NOMO-1 (cell line): ENCODE results near the gene OR4M1.
"Not testable (repeated sequence)": the region's sequence is repeated elsewhere in the genome, so short reads cannot be mapped to it uniquely, and the experiment has no call there.

Experiments used
- DNase-seq, 2 experiments: peaks; one replicate each; lab custom pipeline; 2025; ENCODE audit not compliant: unreplicated experiment in 2 of 2; lab: John Stamatoyannopoulos, UW

The OR4M1 gene, protein sequence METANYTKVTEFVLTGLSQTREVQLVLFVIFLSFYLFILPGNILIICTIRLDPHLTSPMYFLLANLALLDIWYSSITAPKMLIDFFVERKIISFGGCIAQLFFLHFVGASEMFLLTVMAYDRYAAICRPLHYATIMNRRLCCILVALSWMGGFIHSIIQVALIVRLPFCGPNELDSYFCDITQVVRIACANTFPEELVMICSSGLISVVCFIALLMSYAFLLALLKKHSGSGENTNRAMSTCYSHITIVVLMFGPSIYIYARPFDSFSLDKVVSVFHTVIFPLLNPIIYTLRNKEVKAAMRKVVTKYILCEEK

DNA sequence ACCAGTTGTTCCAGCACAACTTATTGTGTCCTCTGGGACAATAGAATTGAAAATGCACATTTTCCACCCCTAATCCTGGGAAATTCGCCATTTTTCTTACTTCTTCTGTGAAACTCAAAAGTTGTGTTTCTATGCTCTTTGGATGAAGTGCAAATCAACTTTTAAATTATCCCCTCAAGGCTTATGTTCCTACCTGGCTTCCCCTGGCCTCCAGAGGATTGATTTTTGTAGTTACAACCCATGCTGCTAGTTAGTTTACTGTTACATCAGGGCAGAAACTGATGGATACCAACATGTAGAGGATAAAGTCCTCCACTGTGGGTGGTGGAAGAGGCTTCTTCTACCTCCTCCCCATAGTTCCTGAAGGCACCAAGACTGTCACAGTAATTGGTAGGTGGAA, at the start of gene OR4M1:
TSS of gene OR4M1 (plus strand) at position 301 of the 400 bp plus-strand sequence. CDS start 6,819 bp downstream, outside the sequence.
- DNase-seq, result not testable (repeated sequence)

DNA sequence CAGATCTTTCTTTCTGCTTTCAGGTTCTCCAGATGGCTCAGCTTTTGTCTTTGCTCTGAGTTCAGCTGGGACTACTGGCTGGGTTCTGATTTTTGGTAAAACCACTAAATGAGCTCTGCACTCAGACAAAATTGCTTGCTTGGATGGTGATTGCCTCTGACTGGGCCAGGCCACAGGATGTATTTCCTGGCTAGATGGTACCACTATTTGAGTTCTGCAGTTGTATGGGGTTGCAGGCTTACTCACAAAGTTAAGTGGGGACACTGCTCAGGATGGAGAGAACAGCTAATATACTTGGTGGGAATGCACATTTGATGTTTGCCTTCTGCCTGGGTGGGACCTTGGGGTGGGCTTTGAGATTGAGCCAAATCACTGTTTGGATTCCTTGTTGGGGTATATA, 43.9 kb upstream of the OR4M1 start:
- no peak for DNase-seq

DNA sequence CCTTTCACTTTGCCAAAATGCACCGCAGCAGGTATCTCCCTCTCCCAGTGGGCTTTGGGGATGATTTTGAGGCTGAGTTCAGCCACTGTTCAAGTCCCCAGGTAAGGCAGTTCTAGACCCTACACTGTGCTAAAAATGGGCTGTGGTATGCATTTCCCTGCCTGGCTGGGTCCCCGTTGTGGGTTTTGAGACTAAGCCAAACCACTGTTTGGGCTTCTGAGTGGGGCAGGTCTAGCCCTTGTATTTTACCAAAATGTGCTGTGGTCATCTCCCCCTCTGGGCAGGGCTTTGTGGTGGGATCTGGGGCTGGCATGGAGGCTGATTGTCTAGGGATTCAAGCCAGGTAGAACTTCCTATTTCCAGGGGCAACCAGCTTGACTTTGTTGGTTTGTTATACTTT, 43.5 kb upstream of the OR4M1 start:
- no peak for DNase-seq

DNA sequence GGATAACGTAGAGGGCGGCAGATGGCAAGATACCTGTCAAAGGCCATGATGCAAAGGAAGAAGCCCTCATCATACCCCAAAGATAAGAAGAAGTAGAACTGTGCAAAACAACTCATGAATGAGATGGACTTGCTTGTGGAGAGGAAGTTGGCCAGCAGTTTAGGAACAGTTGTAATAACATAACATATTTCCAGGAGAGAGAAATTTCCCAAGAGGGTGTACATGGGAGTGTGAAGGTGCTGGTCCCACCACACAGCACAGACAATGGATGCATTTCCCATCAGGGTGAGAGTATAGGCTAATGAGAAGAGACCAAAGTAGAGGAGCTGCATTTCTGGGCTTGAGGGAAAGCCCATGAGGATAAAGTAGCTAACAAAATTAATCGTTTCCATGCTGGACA, 39.4 kb upstream of the OR4M1 start:
- DNase-seq, result not testable (repeated sequence)

DNA sequence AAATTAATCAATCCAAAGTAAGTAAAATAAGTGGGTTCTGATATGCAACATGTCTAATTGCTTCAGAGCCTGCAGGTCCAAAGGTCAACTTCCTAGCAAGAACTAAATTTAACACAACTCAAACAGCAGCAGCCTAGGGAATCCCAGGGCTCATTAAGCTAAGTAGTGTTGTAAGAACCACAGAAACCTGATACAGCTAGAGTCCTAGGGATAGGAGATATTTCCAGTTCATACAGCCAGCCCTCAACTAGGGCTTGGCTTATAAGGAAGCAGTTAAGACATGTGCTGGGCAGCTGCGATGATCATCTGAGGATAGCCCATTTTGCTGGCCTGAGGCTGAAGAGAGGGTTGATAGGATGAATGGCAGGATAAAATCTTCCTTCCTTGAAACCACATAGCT, 30.0 kb upstream of the OR4M1 start, which contains the start of gene OR4Q3:
TSS of gene OR4Q3 (plus strand) at position 316 of the 400 bp plus-strand sequence.
- DNase-seq, result no peak

DNA sequence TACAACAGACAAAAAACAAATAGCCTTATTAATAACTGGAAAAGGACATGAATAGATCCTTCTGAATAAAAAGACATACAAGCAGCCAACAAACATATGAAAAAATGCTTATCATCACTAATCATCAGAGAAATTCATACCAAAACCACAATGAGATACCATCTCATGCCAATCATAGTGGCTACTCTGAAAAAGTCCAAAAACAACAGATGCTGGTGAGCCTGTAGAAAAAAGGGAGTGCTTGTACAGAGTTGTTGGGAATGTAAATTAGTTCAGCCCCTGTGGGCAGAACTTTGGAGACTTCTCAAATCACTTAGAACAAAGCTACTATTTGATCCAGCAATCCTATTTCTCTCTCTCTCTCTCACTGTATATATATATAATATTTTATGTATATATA, 21.0 kb upstream of the OR4M1 start:
- DNase-seq, result not testable (repeated sequence)

DNA sequence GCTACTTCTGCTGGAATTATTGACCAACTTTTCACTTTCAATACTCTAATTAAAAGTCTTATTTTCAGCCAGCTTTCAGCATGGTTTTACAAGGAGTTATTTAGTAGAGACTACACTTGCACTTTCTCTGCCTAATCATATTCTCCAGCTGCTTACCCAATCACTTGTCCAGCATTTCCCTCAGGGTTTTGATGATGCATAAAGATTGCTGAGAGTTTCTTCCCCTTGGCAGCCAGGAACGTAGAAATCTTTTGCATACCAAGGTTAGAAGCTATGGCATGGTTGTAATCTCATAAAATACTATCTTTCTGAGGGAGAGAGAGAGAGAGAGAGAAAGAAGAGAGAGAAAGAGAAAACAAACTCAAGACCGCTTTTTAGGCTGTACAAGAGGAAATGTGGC, 19.1 kb upstream of the OR4M1 start:
- DNase-seq, result no peak

DNA sequence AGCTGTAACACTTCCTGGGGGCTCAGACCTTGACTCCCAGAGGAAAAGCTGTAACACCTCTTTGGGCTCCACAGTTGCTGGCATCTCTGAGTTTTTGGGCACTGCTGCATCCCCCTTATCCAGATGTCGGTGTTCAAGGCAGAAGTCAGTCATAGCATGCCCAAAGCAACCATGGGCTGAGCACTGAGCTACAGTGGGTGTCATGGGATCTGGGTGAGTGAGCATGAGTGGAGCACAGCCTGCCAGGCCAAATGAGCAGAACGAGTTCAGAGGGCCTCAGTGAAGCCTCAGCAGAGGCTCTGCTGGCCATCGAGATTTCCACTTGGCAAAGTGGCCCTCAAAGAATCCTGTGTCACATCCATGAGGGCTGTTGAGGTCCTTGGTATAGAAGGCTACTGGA, 1.8 kb upstream of the OR4M1 start:
- DNase-seq, result not testable (repeated sequence)

DNA sequence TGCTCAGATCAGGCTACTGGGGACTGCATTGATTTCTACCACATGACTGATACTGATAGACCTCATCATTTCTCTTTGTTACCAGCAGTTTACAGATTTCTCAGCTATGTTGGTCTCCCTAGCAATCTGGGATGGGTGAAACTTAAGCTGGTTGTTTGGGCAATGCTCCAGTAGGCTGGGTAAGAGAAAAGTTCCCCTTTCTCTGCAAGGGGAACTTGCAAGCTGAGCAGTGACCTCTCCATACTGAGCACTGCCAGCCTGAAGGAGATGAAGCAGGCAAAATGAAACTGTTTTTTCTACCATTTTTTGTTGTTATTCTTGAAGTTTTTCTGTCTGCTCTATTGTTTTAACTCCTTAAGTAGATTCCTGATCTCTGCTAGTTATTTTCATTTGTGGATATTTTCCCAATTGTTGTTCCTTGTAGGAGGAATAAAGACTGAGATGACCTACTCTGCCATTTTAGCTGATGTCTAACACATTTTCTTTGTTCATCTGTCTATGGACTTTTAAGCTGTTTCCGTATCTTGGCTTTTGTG, 1.3 kb upstream of the OR4M1 start:
- peak; percentile 41 to 74 for DNase-seq

DNA sequence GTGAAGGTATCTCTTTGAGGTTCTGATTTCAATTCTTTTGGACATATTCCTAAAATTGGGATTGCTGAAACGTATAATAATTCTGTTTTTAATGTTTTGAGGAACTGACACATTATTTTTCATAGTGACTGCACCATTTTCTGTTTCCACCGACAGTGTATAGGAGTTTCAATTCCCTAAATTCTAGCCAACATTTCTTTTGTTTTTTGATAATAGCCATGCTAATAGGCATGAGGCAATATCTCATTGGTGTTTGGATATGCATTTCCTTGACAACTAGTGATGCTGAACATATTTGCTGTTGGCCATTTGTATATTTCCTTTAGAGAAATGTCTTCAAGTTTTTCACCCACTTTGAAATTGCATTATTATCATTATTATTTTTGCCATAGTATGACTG, 850 bp upstream of the OR4M1 start:
- DNase-seq, result peak; percentile 57 to 87

DNA sequence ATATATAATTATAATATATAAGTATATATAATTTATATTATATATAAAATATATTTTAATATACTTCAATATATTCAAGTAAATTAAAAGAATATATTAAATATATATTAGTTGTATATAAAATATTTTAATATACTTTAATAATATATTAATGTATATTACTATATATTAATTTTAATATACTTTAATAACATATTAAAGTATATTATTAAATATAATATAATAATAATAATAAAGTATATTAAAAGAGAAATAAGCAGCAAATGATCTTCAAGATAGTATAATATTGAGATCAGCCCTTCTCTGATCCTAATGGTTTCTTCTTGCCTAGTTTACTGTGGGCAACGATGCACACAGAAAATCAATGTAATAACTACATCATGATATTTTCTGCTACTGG, 2.3 kb downstream of the OR4M1 start:
- no peak for DNase-seq

DNA sequence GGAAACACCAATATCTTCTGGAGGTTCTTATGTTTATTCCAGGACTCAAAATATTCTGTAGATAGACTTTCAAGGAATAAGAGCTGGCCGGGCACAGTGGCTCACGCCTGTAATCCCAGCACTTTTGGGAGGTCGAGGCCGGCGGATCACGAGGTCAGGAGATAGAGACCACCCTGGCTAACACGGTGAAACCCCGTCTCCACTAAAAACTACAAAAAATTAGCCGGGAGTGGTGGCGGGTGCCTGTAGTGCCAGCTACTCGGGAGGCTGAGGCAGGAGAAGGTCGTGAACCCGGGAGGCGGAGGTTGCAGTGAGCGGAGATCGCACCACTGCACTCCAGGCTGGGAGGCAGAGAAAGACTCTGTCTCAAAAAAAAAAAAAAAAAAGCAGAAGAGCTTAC, 12.5 kb downstream of the OR4M1 start:
- not testable (repeated sequence) for DNase-seq

DNA sequence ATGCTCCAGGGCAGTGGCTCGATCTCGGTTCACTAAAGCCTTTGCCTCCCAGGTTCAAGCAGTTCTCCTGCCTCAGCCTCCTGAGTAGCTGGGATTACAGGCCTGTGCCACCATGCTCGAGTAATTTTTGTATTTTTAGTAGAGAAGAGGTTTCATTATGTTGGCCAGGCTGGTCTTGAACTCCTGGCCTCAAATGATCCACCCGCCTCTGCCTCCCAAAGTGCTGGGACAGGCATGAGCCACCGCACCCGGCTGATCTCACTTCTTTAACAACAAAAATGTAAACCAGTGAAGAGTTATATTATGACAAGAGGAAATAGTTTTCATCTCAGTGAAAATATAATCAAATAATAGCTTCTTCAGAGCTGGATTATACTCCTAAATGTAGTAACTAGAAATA, 14.0 kb downstream of the OR4M1 start:
- DNase-seq, result not testable (repeated sequence)

DNA sequence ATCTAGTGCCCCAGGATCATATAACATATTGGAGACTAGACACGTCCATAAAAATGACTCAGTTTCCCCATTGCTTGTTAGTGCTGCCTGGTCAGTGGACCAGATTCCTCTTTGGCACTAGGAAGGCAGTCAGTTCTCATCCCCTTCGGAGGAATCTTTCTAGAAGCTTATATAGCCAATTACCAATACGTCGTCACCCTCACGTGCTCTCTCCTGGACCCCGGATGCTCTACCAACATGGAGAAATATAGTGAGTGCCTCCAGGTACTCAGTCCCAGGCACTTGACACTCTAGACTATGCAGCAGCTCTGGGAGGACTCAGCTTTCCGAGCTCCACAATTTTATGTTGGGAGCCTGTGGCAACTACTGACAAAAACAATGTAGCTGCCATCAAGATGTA, 14.8 kb downstream of the OR4M1 start:
- not testable (repeated sequence) for DNase-seq

DNA sequence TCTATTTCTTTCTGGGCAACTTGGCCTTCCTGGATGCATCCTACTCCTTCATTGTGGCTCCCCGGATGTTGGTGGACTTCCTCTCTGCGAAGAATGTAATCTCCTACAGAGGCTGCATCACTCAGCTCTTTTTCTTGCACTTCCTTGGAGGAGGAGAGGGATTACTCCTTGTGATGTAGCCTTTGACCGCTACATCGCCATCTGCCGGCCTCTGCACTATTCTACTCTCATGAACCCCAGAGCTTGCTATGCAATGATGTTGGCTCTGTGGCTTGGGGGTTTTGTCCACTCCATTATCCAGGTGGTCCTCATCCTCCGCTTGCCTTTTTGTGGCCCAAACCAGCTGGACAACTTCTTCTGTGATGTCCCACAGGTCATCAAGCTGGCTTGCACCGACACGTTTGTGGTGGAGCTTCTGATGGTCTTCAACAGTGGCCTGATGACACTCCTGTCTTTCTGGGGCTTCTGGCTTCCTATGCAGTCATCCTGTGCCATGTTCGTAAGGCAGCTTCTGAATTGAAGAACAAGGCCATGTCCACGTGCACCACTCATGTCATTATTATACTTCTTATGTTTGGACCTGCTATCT, 23.3 kb downstream of the OR4M1 start:
- DNase-seq, result not testable (repeated sequence)

DNA sequence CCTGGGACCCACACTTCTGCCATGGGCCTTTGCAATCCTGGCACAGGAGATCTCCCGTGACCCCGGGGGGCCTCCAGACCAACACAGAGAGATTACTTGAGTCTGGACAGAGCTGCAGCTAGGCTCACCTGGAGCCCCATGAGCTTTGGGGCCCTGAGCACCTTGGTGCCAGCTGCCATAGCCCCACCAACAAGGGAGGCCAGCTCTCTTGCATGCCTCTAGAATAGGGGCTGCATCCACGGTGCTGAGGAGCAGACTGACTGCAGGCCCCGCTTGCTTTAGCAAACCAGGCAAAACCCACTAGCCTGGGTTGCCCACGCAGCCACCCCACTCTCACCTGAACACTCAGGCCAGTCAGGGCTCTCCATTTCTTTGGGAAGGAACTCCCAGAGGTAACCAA, 26.6 kb downstream of the OR4M1 start:
- no peak for DNase-seq

DNA sequence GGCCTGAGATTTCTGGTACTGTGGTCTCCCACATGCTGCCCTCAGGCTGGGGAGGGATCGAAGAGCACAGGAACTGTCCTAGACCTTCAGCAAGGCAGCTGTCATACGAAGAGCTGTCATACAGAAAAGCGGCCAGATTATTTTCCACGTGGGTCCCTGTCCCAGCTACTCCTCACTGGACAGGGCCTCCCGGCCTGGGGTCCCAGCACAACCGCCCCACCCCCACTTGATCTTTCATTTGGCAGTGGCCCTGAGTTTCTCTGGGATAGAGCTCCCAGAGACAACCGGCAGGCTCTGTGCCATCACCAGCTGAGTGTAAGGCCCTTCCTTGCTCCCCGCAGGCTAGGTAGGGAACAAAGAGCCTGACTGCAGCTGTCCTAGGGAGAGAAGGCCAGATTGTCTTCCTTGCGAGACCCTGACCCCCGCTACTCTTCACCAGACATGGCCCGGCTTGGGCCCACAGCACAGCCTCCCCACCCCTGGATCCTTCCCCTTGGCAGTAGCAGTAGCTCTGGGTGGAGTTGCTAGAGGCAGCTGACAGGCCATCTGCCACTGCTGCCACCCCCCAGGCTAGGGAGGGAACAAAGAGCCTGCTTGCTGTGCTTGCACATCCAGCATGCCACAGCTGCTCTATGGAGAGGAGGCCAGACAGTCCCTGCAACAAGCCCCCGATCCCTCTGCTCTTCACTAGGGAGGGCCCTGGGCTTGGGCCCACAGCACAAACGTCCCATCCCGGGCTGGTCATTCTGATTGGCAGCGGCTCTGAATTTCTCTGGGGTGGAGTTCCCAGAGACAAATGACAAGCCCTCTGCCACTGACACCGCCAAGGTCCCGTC, 27.2 kb downstream of the OR4M1 start:
- no peak for DNase-seq

DNA sequence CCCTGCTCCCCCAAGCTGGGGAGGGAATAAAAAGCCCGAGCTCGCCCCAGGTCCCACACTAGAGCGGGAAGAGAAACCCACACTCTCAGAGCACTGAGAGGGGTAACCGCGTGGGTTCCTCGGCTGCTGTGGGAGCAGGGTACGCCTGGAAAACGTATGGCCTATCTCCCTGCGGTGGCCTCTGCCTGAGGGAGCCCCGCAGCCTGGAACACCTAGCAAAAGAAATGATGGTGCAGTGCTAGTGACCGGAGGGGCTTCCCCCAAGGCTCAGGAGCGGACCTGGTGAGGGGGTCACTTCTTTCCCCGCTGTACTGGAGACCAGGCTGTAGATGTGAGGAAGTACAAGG, 27.8 kb downstream of the OR4M1 start:
- no peak for DNase-seq

DNA sequence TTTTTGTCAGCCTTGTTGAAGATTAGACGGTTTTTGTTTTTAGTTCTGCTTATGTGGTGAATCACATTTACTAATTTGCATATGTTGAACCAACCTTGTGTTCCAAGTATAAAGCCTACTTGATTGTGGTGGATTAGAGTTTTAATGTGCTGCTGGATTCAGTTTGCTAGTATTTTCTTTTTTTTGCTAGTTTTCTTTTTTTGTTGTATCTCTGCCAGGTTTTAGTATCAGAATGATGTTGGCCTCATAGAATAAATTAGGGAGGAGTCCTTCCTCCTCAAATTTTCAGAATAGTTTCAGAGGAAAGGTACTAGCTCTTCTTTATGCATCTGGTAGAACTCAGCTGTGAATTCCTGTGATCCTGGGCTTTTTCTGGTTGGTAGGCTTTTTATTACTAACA, 30.2 kb downstream of the OR4M1 start, which contains the start of gene OR4N2:
TSS of gene OR4N2 (plus strand) at position 301 of the 400 bp plus-strand sequence. CDS start 23,679 bp downstream, outside the sequence.
- DNase-seq, result not testable (repeated sequence)

DNA sequence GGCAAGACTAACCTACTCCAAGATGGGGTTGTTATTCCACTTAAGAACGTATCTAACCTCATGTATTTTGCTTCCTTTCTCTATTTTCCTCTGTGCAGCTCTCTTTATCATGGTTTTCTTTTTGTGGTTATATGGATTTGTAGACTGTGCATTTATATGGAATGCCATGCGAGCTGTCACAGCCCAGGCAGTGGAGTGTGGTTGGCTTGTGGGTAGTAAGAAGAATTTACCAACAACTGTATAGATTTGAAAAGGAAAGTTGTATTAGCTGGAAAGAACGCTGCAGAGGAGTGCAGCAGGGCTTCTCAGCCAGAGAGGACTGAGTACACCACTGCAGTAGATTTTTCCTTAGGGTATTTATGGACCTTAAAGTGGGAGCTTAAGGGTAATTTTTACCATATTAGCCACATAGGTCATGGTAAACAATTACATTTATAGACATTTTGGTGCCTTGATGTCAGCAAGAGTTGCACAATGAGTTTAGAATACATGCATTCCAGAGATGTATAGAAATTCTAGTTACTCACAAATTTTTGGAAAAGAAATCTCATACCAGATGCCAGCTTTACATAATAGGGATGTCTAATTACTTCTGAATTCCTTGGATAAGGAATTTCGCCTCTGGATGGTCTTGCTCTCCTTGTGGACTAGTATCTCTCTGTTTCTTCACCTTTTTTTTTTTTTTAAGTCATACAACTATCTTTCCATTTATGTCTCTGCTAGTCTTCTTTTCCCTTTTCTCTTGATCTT, 40.0 kb downstream of the OR4M1 start:
- not testable (repeated sequence) for DNase-seq
